GM19193 (cell line): ENCODE results near the gene CDH13.

Experiments
- POLR2A ChIP-seq: IDR thresholded peaks from 4 replicates; pipeline ENCODE4 v1.6.1; 2011; ENCODE audit not compliant: insufficient read depth, insufficient read length; ENCODE audit errors: extremely low read depth

CDH13 gene

GRCh38 chr16:83109490-83110125 is 482.8 kb downstream of the CDH13 start:
- TF ChIP-seq POLR2A, result no peak

- TF ChIP-seq POLR2A, result no peak
Observed at GRCh38 chr16:83110269-83110668, 483.5 kb downstream of the CDH13 start.

- no peak for TF ChIP-seq POLR2A
Observed at GRCh38 chr16:83113317-83113716, 486.5 kb downstream of the CDH13 start.

GRCh38 chr16:83113811-83114210 is 487.0 kb downstream of the CDH13 start:
- TF ChIP-seq POLR2A, result no peak

- TF ChIP-seq POLR2A, result no peak
Observed at GRCh38 chr16:83115491-83116232, 488.9 kb downstream of the CDH13 start.

- TF ChIP-seq POLR2A, result no peak
Observed at GRCh38 chr16:83116274-83116892, 489.6 kb downstream of the CDH13 start.

- no peak for TF ChIP-seq POLR2A
Observed at GRCh38 chr16:83117810-83118209, 491.0 kb downstream of the CDH13 start.

GRCh38 chr16:83118365-83118764 is 491.6 kb downstream of the CDH13 start:
- TF ChIP-seq POLR2A, result no peak

GRCh38 chr16:83125999-83126568 is 499.3 kb downstream of the CDH13 start:
- no peak for TF ChIP-seq POLR2A

GRCh38 chr16:83128041-83128440 is 501.3 kb downstream of the CDH13 start:
- no peak for TF ChIP-seq POLR2A

GRCh38 chr16:83130039-83130438 is 503.3 kb downstream of the CDH13 start:
- no peak for TF ChIP-seq POLR2A

GRCh38 chr16:83134638-83135037 is 507.9 kb downstream of the CDH13 start:
- no peak for TF ChIP-seq POLR2A

GRCh38 chr16:83136419-83136818 is 509.6 kb downstream of the CDH13 start:
- TF ChIP-seq POLR2A, result no peak

- TF ChIP-seq POLR2A, result no peak
Observed at GRCh38 chr16:83136924-83137323, 510.2 kb downstream of the CDH13 start.

GRCh38 chr16:83137326-83137781 is 510.6 kb downstream of the CDH13 start:
- no peak for TF ChIP-seq POLR2A
